Ammon's horn (tissue), 1 donor: Measurements from ENCODE around the gene TRPT1.

Source experiments
- DNase-seq: peaks from one replicate; pipeline ENCODE4 v3.0.0-alpha.2; 2016; ENCODE audit warnings: low spot score

Gene TRPT1

GRCh38 chr11:64230171-64230984 lies 4.4 kb upstream of the TRPT1 start, which contains the start of gene DNAJC4:
TSS of gene DNAJC4 (plus strand) at chr11:64230548. CDS start at chr11:64230855, 307 bp downstream.
- DNase-seq, result peak; percentile 95

- no peak for DNase-seq
Observed at GRCh38 chr11:64229744-64230170, 3.8 kb upstream of the TRPT1 start.

GRCh38 chr11:64229090-64229743 lies 3.2 kb upstream of the TRPT1 start:
- DNase-seq, result no peak

- no peak for DNase-seq
Observed at GRCh38 chr11:64227405-64227956, 1.5 kb upstream of the TRPT1 start.

GRCh38 chr11:64226507-64227051 lies 593 bp upstream of the TRPT1 start:
- DNase-seq, result peak; percentile 66

GRCh38 chr11:64224891-64225607 lies 937 bp downstream of the TRPT1 start:
- DNase-seq, result no peak

- DNase-seq, result no peak
Observed at GRCh38 chr11:64224151-64224890, 1.7 kb downstream of the TRPT1 start.

GRCh38 chr11:64223001-64223651 lies 2.9 kb downstream of the TRPT1 start:
- no peak for DNase-seq

DNA sequence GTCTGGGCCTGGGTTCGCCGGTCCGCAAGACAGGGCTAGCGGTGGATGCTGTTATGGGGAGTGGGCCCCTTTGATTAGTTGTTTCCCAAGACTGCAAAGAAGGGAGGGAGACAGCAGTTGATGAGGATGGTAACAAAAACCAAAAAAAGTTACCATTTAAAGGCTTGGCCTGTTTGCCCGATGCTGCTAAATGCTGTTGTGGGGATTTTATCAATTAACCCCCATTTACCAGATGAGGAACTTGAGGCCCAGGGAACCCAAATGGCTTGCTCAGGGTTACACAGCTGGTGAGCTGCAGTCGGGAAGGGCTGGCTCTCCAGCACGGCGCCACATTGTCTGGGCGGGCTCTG lies 3.4 kb downstream of the TRPT1 start:
- no peak for DNase-seq

DNA sequence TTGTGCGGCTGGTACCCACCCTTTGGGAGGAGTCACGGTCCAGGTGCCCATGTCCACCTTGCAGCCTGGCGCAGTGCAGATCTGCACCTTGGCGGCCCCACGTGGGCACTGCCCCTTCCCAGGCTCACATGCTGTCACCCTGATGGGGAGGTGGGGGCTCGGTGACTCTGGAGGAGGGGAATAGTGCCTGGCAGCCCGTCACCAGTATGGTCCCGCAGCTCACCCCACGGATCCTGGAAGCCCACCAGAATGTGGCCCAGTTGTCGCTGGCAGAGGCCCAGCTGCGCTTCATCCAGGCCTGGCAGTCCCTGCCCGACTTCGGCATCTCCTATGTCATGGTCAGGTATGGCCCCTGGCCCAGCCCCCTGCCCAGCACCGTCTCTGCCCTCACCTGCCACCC lies 5.2 kb downstream of the TRPT1 start:
- DNase-seq, result no peak

GRCh38 chr11:64220271-64220670 lies 5.7 kb downstream of the TRPT1 start:
- no peak for DNase-seq

GRCh38 chr11:64219755-64220154 lies 6.2 kb downstream of the TRPT1 start:
- no peak for DNase-seq

GRCh38 chr11:64219354-64219684 lies 6.7 kb downstream of the TRPT1 start:
- no peak for DNase-seq

- no peak for DNase-seq
Observed at GRCh38 chr11:64218628-64219353, 7.2 kb downstream of the TRPT1 start.

GRCh38 chr11:64216879-64217278 lies 9.1 kb downstream of the TRPT1 start:
- DNase-seq, result no peak

DNA sequence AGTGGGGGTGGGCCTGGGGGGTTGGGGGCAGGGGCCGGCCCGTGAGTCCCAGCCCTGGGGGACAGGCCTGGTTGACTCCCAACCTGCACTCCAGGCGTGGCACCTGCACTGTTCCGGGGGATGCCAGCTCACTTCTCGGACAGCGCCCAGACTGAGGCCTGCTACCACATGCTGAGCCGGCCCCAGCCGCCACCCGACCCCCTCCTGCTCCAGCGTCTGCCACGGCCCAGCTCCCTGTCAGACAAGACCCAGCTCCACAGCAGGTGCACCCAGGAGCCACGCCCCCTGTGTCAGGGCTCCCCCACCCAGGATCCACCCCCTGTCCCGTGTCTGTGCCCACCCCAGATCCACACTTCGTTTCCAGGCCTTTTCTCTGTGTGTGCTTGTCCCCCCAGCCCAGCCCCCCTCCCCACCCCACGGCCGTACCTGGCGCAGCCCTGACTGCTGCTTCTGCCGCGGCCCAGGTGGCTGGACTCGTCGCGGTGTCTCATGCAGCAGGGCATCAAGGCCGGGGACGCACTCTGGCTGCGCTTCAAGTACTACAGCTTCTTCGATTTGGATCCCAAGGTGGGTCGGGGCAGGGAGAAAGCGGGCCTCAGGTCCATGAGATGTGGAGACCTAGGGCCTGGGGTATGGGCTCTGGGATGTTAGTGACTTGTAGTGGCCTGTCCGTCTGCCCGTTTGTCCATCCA lies 14.7 kb downstream of the TRPT1 start:
- no peak for DNase-seq

- no peak for DNase-seq
Observed at GRCh38 chr11:64210301-64211020, 15.5 kb downstream of the TRPT1 start.

DNA sequence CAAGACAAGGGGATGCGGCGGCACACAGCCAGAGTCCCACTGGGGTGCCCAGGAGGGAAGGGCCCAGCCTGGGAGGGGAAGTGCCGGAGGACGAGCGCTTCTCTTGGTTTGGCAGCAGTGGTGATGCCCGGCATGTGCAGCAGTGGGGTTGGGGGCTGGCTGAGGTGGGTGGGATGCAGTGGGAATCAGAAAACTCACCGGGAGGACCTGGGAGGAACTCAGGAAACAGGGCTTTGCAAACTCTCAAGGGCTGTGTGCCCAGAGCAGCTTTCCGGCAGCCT lies 16.5 kb downstream of the TRPT1 start:
- DNase-seq, result no peak

DNA sequence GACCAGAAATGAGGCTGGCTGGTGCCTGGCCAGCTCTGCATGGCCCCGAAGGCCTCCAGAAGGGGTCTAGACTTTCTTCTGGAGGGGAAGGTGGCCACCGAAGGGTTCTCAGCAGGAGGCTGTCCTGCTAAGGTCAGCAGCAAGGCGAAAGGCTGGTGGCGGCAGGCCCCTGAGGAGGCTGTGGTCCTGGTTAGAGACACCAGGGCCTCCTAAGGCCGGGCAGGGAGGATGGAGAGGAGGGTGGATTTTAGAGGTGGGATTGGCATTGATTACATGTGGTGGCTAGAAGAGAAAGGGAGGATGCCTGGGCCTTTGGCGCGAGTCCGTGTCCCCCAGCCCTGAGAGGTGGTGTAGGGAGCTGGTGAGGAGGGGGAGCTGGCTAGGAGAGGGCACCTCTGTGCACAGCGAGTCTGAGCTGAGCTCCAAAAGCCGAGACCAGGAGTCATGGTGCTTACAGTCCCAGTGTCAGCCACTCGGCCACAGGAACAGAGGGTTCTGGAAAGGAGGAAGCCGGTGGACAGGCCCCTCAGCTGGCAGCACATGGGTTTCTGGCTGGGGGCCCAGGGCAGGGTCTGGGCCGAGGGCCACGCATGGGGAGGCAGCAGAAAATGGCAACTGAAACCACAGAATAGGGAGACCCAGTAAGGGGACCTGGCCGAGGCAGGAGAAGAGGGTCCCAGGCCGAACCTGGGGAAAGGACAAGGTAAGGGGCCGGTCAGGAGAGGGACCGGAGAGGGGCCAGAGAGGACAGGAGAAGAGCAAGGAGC lies 17.0 kb downstream of the TRPT1 start:
- no peak for DNase-seq
